ENCODE measurements around the gene DCTN1.

DNA sequence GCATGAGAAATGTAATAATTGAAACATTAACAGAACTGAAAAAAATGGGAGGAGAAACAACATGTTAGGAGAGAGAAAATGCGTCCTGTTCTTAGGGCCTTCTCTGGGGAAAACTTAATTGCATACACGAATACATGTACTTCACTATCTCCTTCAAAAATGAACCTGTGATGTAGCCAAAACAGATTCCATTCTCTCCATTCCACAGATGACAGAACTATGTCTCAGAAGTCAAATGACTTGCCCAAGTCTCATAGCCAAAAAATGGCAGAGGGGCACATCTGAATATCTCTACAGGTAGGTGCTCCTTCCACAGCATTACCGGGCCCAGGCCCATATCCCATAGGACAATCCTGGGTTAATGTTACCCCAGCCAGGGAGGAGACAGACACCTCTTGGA lies 3.9 kb upstream of the DCTN1 start:
- TF ChIP-seq NR3C1 (IDR thresholded peaks at IDR 0.05) (no peak), GATA3 (IDR thresholded peaks at IDR 0.05; ENCODE audit: borderline replicate concordance) (no peak), CEBPB (IDR thresholded peaks at IDR 0.05) (no peak), POLR2A (IDR thresholded peaks at IDR 0.05; ENCODE audit: low read length) (no peak), EHMT2 (IDR thresholded peaks at IDR 0.05; ENCODE audit: low read depth) (no peak), CBX2 (IDR thresholded peaks at IDR 0.05; ENCODE audit: borderline replicate concordance, low read depth) (no peak)
- TF ChIP-seq, protein P1, sequence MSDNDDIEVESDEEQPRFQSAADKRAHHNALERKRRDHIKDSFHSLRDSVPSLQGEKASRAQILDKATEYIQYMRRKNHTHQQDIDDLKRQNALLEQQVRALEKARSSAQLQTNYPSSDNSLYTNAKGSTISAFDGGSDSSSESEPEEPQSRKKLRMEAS (IDR thresholded peaks at IDR 0.05) = no peak
- TF ChIP-seq, protein P2, sequence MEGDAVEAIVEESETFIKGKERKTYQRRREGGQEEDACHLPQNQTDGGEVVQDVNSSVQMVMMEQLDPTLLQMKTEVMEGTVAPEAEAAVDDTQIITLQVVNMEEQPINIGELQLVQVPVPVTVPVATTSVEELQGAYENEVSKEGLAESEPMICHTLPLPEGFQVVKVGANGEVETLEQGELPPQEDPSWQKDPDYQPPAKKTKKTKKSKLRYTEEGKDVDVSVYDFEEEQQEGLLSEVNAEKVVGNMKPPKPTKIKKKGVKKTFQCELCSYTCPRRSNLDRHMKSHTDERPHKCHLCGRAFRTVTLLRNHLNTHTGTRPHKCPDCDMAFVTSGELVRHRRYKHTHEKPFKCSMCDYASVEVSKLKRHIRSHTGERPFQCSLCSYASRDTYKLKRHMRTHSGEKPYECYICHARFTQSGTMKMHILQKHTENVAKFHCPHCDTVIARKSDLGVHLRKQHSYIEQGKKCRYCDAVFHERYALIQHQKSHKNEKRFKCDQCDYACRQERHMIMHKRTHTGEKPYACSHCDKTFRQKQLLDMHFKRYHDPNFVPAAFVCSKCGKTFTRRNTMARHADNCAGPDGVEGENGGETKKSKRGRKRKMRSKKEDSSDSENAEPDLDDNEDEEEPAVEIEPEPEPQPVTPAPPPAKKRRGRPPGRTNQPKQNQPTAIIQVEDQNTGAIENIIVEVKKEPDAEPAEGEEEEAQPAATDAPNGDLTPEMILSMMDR (IDR thresholded peaks at IDR 0.05) = no peak

Measured in A549 (cell line).